Measurements from ENCODE around the gene TMEM259.

Gene TMEM259

GRCh38 chr19:1041835-1042685 is 21.1 kb upstream of the TMEM259 start:
- H4K91ac ChIP-seq (ENCODE audit: low read depth, low read length, poor library complexity): peak overlapping the region; percentile 72
- WGBS, 2 donors (ENCODE audit: extremely low coverage in 2 of 2, insufficient read length in 2 of 2, insufficient replicate concordance in 1 of 2): no CpG with 5 or more reads among the region's 43 CpGs
- no peak for DNase-seq (ENCODE audit: low spot score)
- H4K8ac ChIP-seq (ENCODE audit: low read depth, low read length): peak overlapping the region; percentile 29
- H3K14ac ChIP-seq (ENCODE audit: low read length): no peak overlapping the region
- no peak overlapping the region for H3K27ac ChIP-seq (replicated peaks; ENCODE audit: low read length)
- no peak overlapping the region for H3K4ac ChIP-seq (ENCODE audit: low read length)
- no peaks in the 10 kb centered on the region for H3K9me3 ChIP-seq (replicated peaks in 1 of 2; ENCODE audit: control insufficient read depth in 2 of 2, insufficient read depth in 1 of 2, low read depth in 1 of 2, low read length in 2 of 2)
- peak overlapping the region; percentile 94 for H2AK5ac ChIP-seq (ENCODE audit: low read depth, low read length)
- no peak overlapping the region for H3K4me3 ChIP-seq (ENCODE audit: low read length in 2 of 2)
- H2BK15ac ChIP-seq (ENCODE audit: low read length): peak overlapping the region; percentile 88
- H2AFZ ChIP-seq (ENCODE audit: low read length): no peak overlapping the region
- H3K36me3 ChIP-seq (replicated peaks in 1 of 2; ENCODE audit: control insufficient read depth in 2 of 2, insufficient read depth in 2 of 2, low read length in 2 of 2): peaks cover 13 to 18% of the 10 kb centered on the region in 2 donors
- peaks cover 7 to 13% of the 10 kb centered on the region in 2 donors for H3K4me1 ChIP-seq (ENCODE audit: control insufficient read depth in 2 of 2, insufficient read depth in 1 of 2, low read depth in 1 of 2, low read length in 2 of 2)
- peak overlapping the region; percentile 89 for H3K18ac ChIP-seq (ENCODE audit: low read length)
- H3K4me2 ChIP-seq (ENCODE audit: insufficient read depth, low read length, poor library complexity, severe bottlenecking): no peak overlapping the region
- peaks cover 4% of the 10 kb centered on the region for H3K79me1 ChIP-seq (ENCODE audit: low read depth, low read length)
- H3K9ac ChIP-seq (ENCODE audit: low read depth, low read length, poor library complexity): peak overlapping the region; percentile 44
- peak overlapping the region; percentile 58 for H2BK12ac ChIP-seq (ENCODE audit: low read length)
- no peaks in the 10 kb centered on the region for H3K27me3 ChIP-seq (ENCODE audit: control insufficient read depth in 3 of 3, insufficient read depth in 3 of 3, low read depth in 1 of 3, low read length in 3 of 3)
- H2BK5ac ChIP-seq (ENCODE audit: low read length): no peak overlapping the region
- H3K23ac ChIP-seq (ENCODE audit: low read depth, low read length, poor library complexity): peak overlapping the region; percentile 80
- no peak overlapping the region for H2BK120ac ChIP-seq (ENCODE audit: low read depth, low read length)

GRCh38 chr19:1041272-1041834 is 20.4 kb upstream of the TMEM259 start:
- peak overlapping the region; percentile 57 to 72 for H3K4me3 ChIP-seq (ENCODE audit: low read length in 2 of 2)
- no peak overlapping the region for H4K8ac ChIP-seq (ENCODE audit: low read depth, low read length)
- no CpG with 5 or more reads among the region's 26 CpGs for WGBS, 2 donors (ENCODE audit: extremely low coverage in 2 of 2, insufficient read length in 2 of 2, insufficient replicate concordance in 1 of 2)
- H2AFZ ChIP-seq (ENCODE audit: low read length): peak overlapping the region; percentile 90
- peak overlapping the region; percentile 75 for H3K14ac ChIP-seq (ENCODE audit: low read length)
- DNase-seq (ENCODE audit: low spot score): no peak
- H3K79me1 ChIP-seq (ENCODE audit: low read depth, low read length): peaks cover 4% of the 10 kb centered on the region
- H3K27me3 ChIP-seq (ENCODE audit: control insufficient read depth in 3 of 3, insufficient read depth in 3 of 3, low read depth in 1 of 3, low read length in 3 of 3): no peaks in the 10 kb centered on the region
- no peak overlapping the region for H3K27ac ChIP-seq (replicated peaks; ENCODE audit: low read length)
- peak overlapping the region; percentile 66 for H3K9ac ChIP-seq (ENCODE audit: low read depth, low read length, poor library complexity)
- H2BK120ac ChIP-seq (ENCODE audit: low read depth, low read length): no peak overlapping the region
- no peak overlapping the region for H2BK5ac ChIP-seq (ENCODE audit: low read length)
- peaks cover 16 to 23% of the 10 kb centered on the region in 2 donors for H3K36me3 ChIP-seq (replicated peaks in 1 of 2; ENCODE audit: control insufficient read depth in 2 of 2, insufficient read depth in 2 of 2, low read length in 2 of 2)
- no peaks in the 10 kb centered on the region for H3K9me3 ChIP-seq (replicated peaks in 1 of 2; ENCODE audit: control insufficient read depth in 2 of 2, insufficient read depth in 1 of 2, low read depth in 1 of 2, low read length in 2 of 2)
- peak overlapping the region; percentile 71 for H3K4me2 ChIP-seq (ENCODE audit: insufficient read depth, low read length, poor library complexity, severe bottlenecking)
- H4K91ac ChIP-seq (ENCODE audit: low read depth, low read length, poor library complexity): peak overlapping the region; percentile 72
- no peak overlapping the region for H2BK12ac ChIP-seq (ENCODE audit: low read length)
- H3K18ac ChIP-seq (ENCODE audit: low read length): peak overlapping the region; percentile 89
- H3K23ac ChIP-seq (ENCODE audit: low read depth, low read length, poor library complexity): peak overlapping the region; percentile 80
- H3K4ac ChIP-seq (ENCODE audit: low read length): peak overlapping the region; percentile 38
- peak overlapping the region; percentile 88 for H2BK15ac ChIP-seq (ENCODE audit: low read length)
- peaks cover 7 to 13% of the 10 kb centered on the region in 2 donors for H3K4me1 ChIP-seq (ENCODE audit: control insufficient read depth in 2 of 2, insufficient read depth in 1 of 2, low read depth in 1 of 2, low read length in 2 of 2)
- H2AK5ac ChIP-seq (ENCODE audit: low read depth, low read length): peak overlapping the region; percentile 94

GRCh38 chr19:1040476-1041271 is 19.8 kb upstream of the TMEM259 start:
- Histone ChIP-seq H2AK5ac (ENCODE audit: low read depth, low read length) (peak overlapping the region; percentile 94), H3K18ac (ENCODE audit: low read length) (peak overlapping the region; percentile 89), H3K79me1 (ENCODE audit: low read depth, low read length) (peaks cover 4% of the 10 kb centered on the region), H3K9ac (ENCODE audit: low read depth, low read length, poor library complexity) (peak overlapping the region; percentile 66), H3K14ac (ENCODE audit: low read length) (no peak overlapping the region), H3K9me3 (replicated peaks in 1 of 2; ENCODE audit: control insufficient read depth in 2 of 2, insufficient read depth in 1 of 2, low read depth in 1 of 2, low read length in 2 of 2) (no peaks in the 10 kb centered on the region), H2AFZ (ENCODE audit: low read length) (peak overlapping the region; percentile 90), H2BK12ac (ENCODE audit: low read length) (no peak overlapping the region), H3K4me1 (ENCODE audit: control insufficient read depth in 2 of 2, insufficient read depth in 1 of 2, low read depth in 1 of 2, low read length in 2 of 2) (peaks cover 7 to 13% of the 10 kb centered on the region in 2 donors), H3K27me3 (ENCODE audit: control insufficient read depth in 3 of 3, insufficient read depth in 3 of 3, low read depth in 1 of 3, low read length in 3 of 3) (no peaks in the 10 kb centered on the region), H4K8ac (ENCODE audit: low read depth, low read length) (no peak overlapping the region), H3K4me3 (ENCODE audit: low read length in 2 of 2) (peak overlapping the region; percentile 57 to 72), H4K91ac (ENCODE audit: low read depth, low read length, poor library complexity) (no peak overlapping the region), H3K4me2 (ENCODE audit: insufficient read depth, low read length, poor library complexity, severe bottlenecking) (peak overlapping the region; percentile 82), H3K23ac (ENCODE audit: low read depth, low read length, poor library complexity) (peak overlapping the region; percentile 80), H2BK15ac (ENCODE audit: low read length) (peak overlapping the region; percentile 87), H3K36me3 (replicated peaks in 1 of 2; ENCODE audit: control insufficient read depth in 2 of 2, insufficient read depth in 2 of 2, low read length in 2 of 2) (peaks cover 20 to 29% of the 10 kb centered on the region in 2 donors), H2BK5ac (ENCODE audit: low read length) (no peak overlapping the region), H3K27ac (replicated peaks; ENCODE audit: low read length) (no peak overlapping the region), H2BK120ac (ENCODE audit: low read depth, low read length) (no peak overlapping the region), H3K4ac (ENCODE audit: low read length) (no peak overlapping the region)
- DNase-seq (ENCODE audit: low spot score): peak; percentile 88
- WGBS, 2 donors (ENCODE audit: extremely low coverage in 2 of 2, insufficient read length in 2 of 2, insufficient replicate concordance in 1 of 2): no CpG with 5 or more reads among the region's 27 CpGs
